LoVo (cell line): ENCODE results near the gene CCSER2.
A peak's percentile ranks its signal among the peaks of the same experiment; 100 is the strongest.

Experiments
- DNase-seq: peaks from one replicate; pipeline ENCODE4 v3.0.0-alpha.2; 2016; ENCODE audit warnings: low spot score

The CCSER2 gene

GRCh38 chr10:84548869-84549268 is 220.5 kb downstream of the CCSER2 start:
- no peak for DNase-seq

GRCh38 chr10:84549368-84550165 is 221.2 kb downstream of the CCSER2 start:
- no peak for DNase-seq

GRCh38 chr10:84550756-84551436 is 222.5 kb downstream of the CCSER2 start:
- no peak for DNase-seq

- no peak for DNase-seq
Measured at GRCh38 chr10:84551437-84552120, 223.2 kb downstream of the CCSER2 start.

- no peak for DNase-seq
Measured at GRCh38 chr10:84552478-84552877, 224.1 kb downstream of the CCSER2 start.

GRCh38 chr10:84562592-84562991 is 234.2 kb downstream of the CCSER2 start:
- no peak for DNase-seq

GRCh38 chr10:84563355-84563754 is 235.0 kb downstream of the CCSER2 start:
- DNase-seq: no peak

GRCh38 chr10:84563868-84564267 is 235.5 kb downstream of the CCSER2 start:
- peak; percentile 4 for DNase-seq

GRCh38 chr10:84565881-84566582 is 237.6 kb downstream of the CCSER2 start:
- DNase-seq: no peak

- DNase-seq: no peak
Measured at GRCh38 chr10:84567133-84567532, 238.7 kb downstream of the CCSER2 start.
